ENCODE measurements around the gene TP63.

Gene TP63

GRCh38 chr3:189778340-189778950 is 147.3 kb downstream of the TP63 start:
- no peak overlapping the region for H3K4me3 ChIP-seq (ENCODE audit: low read depth, low read length)
- TF ChIP-seq, protein P1, sequence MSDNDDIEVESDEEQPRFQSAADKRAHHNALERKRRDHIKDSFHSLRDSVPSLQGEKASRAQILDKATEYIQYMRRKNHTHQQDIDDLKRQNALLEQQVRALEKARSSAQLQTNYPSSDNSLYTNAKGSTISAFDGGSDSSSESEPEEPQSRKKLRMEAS (IDR thresholded peaks at IDR 0.05; ENCODE audit: low read depth, low read length): no peak
- no peak for TF ChIP-seq CTCF (IDR thresholded peaks at IDR 0.05; ENCODE audit: low read depth, low read length)
- no peak for TF ChIP-seq POLR2A (IDR thresholded peaks at IDR 0.05; ENCODE audit: extremely low read depth, insufficient read length)
- no peak for TF ChIP-seq MYC (IDR thresholded peaks at IDR 0.05; ENCODE audit: low read depth, low read length)
- no peak for DNase-seq (ENCODE audit: low read depth)

- no peak for DNase-seq (ENCODE audit: low read depth)
- no peak overlapping the region for H3K4me3 ChIP-seq (ENCODE audit: low read depth, low read length)
- no peak for TF ChIP-seq CTCF (IDR thresholded peaks at IDR 0.05; ENCODE audit: low read depth, low read length)
- no peak for TF ChIP-seq MYC (IDR thresholded peaks at IDR 0.05; ENCODE audit: low read depth, low read length)
- TF ChIP-seq POLR2A (IDR thresholded peaks at IDR 0.05; ENCODE audit: extremely low read depth, insufficient read length): no peak
- TF ChIP-seq, protein P1 (IDR thresholded peaks at IDR 0.05; ENCODE audit: low read depth, low read length): no peak
Measured at GRCh38 chr3:189779166-189779565, 148.0 kb downstream of the TP63 start.

DNA sequence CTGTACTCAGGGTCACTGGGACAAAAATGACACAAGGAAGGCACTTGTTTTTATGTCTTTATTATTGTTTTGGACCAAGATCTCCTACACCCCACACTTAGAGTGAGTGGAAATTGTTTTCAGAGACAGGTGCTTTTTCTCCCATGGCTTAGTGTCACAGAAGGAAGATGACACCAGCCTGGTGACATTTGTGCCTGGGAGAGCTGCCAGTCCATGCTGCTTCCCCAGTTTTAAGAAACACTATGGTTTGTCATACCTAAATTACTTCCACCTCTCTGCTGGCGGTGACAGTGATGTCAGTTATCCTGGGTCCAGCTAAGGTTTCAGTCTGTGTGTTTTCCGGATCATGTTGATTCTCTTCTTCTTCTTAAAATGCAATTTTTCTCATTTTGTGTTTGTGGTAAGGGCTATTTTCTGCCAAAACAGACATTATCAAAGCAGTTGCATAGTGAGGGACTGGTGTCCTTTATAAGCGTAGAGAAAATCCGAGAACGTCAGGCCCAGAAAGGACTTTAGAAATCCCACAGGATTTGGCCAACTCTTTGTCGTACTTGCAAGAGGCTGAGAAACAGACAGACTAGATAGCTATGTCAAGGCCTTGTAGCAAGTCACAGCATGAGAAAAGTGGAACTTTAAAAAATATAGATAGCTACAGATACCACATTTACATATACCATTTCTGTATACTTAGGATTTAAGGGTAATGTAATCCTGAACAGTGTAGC is 149.5 kb downstream of the TP63 start:
- H3K4me3 ChIP-seq (ENCODE audit: low read depth, low read length): no peak overlapping the region
- TF ChIP-seq CTCF (IDR thresholded peaks at IDR 0.05; ENCODE audit: low read depth, low read length) (no peak), MYC (IDR thresholded peaks at IDR 0.05; ENCODE audit: low read depth, low read length) (no peak), POLR2A (IDR thresholded peaks at IDR 0.05; ENCODE audit: extremely low read depth, insufficient read length) (no peak)
- TF ChIP-seq, protein P1 (IDR thresholded peaks at IDR 0.05; ENCODE audit: low read depth, low read length): no peak
- DNase-seq (ENCODE audit: low read depth): no peak

DNA sequence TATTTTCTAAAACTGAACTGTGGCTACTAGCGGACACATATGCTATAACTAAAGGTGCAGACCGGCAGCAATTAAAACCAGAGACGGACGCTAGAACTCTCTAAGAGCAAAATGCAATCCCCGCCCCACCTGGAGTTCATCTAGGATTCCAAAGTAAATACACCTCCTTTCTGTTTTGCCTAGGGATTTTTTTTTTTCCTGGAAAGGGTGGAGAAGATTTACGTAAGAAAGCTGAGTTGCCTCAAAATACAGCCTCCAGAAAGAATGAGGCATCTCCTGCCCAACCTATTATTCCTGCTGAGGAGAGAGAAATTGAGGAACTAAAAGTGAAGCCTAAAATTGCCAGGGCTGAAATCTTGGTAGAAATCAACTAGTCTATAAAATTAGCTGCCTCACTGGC is 150.2 kb downstream of the TP63 start:
- TF ChIP-seq POLR2A (IDR thresholded peaks at IDR 0.05; ENCODE audit: extremely low read depth, insufficient read length) (no peak), CTCF (IDR thresholded peaks at IDR 0.05; ENCODE audit: low read depth, low read length) (no peak), MYC (IDR thresholded peaks at IDR 0.05; ENCODE audit: low read depth, low read length) (no peak)
- TF ChIP-seq, protein P1 (IDR thresholded peaks at IDR 0.05; ENCODE audit: low read depth, low read length): no peak
- no peak for DNase-seq (ENCODE audit: low read depth)
- H3K4me3 ChIP-seq (ENCODE audit: low read depth, low read length): no peak overlapping the region

DNA sequence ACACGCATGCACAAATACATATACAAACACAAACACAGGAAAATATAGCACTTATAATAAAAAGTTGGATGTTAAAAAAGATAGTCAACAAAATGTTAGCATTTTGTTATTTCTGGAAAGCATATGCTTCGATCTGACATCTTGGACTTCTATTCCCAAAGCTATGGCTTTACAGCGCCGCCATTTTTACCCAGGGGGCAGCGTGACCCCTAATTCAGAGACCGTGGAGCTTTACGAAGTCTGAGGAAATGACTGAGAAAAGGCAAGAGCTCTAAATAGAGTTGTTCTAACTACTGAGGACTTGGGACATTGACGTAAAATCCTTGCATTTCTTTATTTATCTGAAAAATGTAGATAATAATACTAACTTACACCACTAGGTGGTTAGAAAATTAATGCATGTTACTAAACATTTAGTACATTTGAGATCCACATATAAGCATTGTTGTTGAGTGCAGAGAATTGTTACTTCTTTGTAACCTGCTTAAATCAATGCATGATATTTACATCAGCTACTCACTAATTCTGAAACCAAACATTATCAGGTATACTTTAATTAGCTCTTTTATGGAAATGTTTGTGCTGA is 155.4 kb downstream of the TP63 start:
- no peak overlapping the region for H3K4me3 ChIP-seq (ENCODE audit: low read depth, low read length)
- no peak for TF ChIP-seq MYC (IDR thresholded peaks at IDR 0.05; ENCODE audit: low read depth, low read length)

GRCh38 chr3:189787191-189787590 is 156.0 kb downstream of the TP63 start:
- no peak overlapping the region for H3K4me3 ChIP-seq (ENCODE audit: low read depth, low read length)
- TF ChIP-seq CTCF (IDR thresholded peaks at IDR 0.05; ENCODE audit: low read depth, low read length) (no peak), MYC (IDR thresholded peaks at IDR 0.05; ENCODE audit: low read depth, low read length) (no peak), POLR2A (IDR thresholded peaks at IDR 0.05; ENCODE audit: extremely low read depth, insufficient read length) (no peak)
- TF ChIP-seq, protein P1 (IDR thresholded peaks at IDR 0.05; ENCODE audit: low read depth, low read length): no peak
- no peak for DNase-seq (ENCODE audit: low read depth)

More for the DNA sequence above, 155.4 kb downstream of the TP63 start:
- no peak for DNase-seq (ENCODE audit: low read depth)
